Sigmoid colon (tissue), 7 donors: ENCODE measurements around the gene NRDE2. TPM values are rescaled to one million over a fixed set of nuclear protein-coding genes. Genes with fewer than 3 reads are reported as not detected.

ENCODE experiments used
- DNase-seq: peaks from one replicate; pipeline ENCODE4 v3.0.0-alpha.2; 2019
- H3K27ac ChIP-seq, 4 donors: fragments of 200-600 bp; sonication (generic); one replicate each; pipeline ENCODE4 v1.5.1; 2016 to 2019; ENCODE audit warnings: mild to moderate bottlenecking in 1 of 4
- H3K27me3 ChIP-seq, 3 donors: fragments of 200-600 bp; sonication (generic); one replicate each; pipeline ENCODE4 v1.5.1; 2019; ENCODE audit warnings: mild to moderate bottlenecking in 1 of 3
- H3K36me3 ChIP-seq, 4 donors: fragments of 200-600 bp; sonication (generic); one replicate each; pipeline ENCODE4 v1.5.1; 2016 to 2019
- H3K4me1 ChIP-seq, 4 donors: fragments of 200-600 bp; sonication (generic); one replicate each; pipeline ENCODE4 v1.5.1; 2017 to 2019
- H3K4me3 ChIP-seq, 4 donors: fragments of 200-600 bp; sonication (generic); one replicate each; pipeline ENCODE4 v1.5.1; 2017 to 2019; ENCODE audit warnings: mild to moderate bottlenecking in 2 of 4, moderate library complexity in 1 of 4
- H3K9me3 ChIP-seq, 4 donors: fragments of 200-600 bp in 3 of 4; sonication (generic) in 3 of 4; one replicate each; pipeline versions ENCODE4 v1.5.1 to v1.6.1; 2013 to 2019
- EP300 ChIP-seq, 4 donors: sonication (generic); formaldehyde crosslinking; IDR thresholded peaks; one replicate each; pipeline ENCODE4 v1.6.1; 2017; ENCODE audit warnings: antibody characterized with exemption in 4 of 4
- POLR2A ChIP-seq, 2 donors: fragments of 450-650 bp; IDR thresholded peaks; one replicate each; pipeline ENCODE4 v1.6.1; 2016; ENCODE audit warnings: antibody characterized with exemption in 2 of 2, mild to moderate bottlenecking in 2 of 2, moderate library complexity in 2 of 2
- POLR2AphosphoS5 ChIP-seq, 4 donors: sonication (generic); formaldehyde crosslinking; IDR thresholded peaks; one replicate each; pipeline ENCODE4 v1.6.1; 2017; ENCODE audit warnings: antibody characterized with exemption in 4 of 4
- WGBS, 2 donors: extraction: QIAGEN DNeasy Blood & Tissue Kit; methylation state at CpG; one replicate each; pipeline ENCODE4 v1.1.7; 2013; 5-methylcytosine and 5-hydroxymethylcytosine counted together
- intact Hi-C: fragments of 100-400 bp; cut with DNase I; formaldehyde crosslinking; loops from one replicate; pipeline ENCODE4 v1.15.1; 2023
- polyA plus RNA-seq, 3 donors: library from polyadenylated mRNA; stranded (reverse); fragments of 200-250 nt; gene quantifications; one replicate each; pipeline ENCODE4 v1.2.3, GENCODE V29; 2013
- total RNA-seq, 4 donors: library from RNA; depleted of rRNA; stranded (reverse); fragments of >200 nt; gene quantifications; one replicate each; pipeline ENCODE4 v1.1.0, GENCODE V29; 2016
- TF ChIP-seq, protein P1 (sequence below), 4 experiments: fragments of 450-650 bp in 3 of 4; fragments of 200-600 bp in 1 of 4; IDR thresholded peaks; one replicate each; pipeline ENCODE4 v1.5.1; 2016 to 2019; ENCODE audit warnings: antibody characterized with exemption in 4 of 4, mild to moderate bottlenecking in 3 of 4, moderate library complexity in 2 of 4
- donor health status: healthy with polysubstance abuse.
- donor health status: Bipolar disorder and iron deficiency.
- donor health status: healthy.

NRDE2 gene
- total and polyA plus RNA-seq, 7 donors: 4.8 to 25.2 (median 12.5) TPM

DNA sequence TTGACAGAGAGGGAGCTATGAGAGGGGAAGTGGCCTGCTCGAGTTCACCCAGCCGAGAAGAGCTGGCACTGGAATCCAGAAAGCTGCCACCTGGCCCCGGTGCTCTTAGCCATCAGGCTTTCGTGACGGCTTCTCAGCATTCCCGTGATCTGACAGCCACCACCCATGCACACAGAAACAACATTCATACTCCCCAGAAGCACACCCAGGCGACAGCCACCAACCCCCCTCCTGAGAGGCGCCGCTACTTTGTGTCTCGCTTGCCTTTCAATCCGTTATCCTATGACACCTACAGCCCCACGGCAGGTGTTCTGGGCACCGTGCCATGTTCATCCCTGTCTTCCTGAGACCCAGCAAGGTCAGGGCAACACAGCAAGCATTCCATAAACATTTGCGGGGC, 44.0 kb downstream of the NRDE2 start:
- DNase-seq: no peak
- Histone ChIP-seq H3K36me3 (peaks cover 15 to 83% (median 39%) of the 10 kb centered on the region in 4 donors), H3K4me3 (no peak overlapping the region), H3K4me1 (no peaks in the 10 kb centered on the region), H3K27me3 (no peaks in the 10 kb centered on the region), H3K9me3 (no peaks in the 10 kb centered on the region), H3K27ac (no peak overlapping the region)
- WGBS, 2 donors: 83 to 91% methylated on average over 14 of the region's 14 CpGs
- intact Hi-C loops: no loop called here
- TF ChIP-seq POLR2A (IDR thresholded peaks at IDR 0.05): no peak

DNA sequence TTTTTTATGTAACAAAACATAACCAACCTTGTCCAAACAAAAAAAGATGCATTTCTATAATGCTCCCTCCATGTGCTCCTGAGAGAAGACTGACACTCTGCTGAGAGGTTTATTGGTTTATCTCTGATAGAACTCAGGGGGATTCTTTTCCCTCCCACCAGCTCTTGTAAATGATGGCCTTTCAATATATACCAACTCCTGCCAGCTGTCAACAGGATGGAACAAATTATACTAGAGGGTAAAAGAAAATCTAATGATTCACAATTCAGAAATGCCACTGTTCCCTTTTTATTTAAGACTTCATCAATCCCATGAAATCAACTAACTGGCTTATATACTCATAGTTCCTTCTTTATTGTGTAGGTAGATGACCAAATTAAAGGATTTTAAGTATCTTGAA, 50.0 kb downstream of the NRDE2 start:
- Histone ChIP-seq H3K4me3 (no peak overlapping the region), H3K27ac (no peak overlapping the region), H3K4me1 (no peaks in the 10 kb centered on the region), H3K27me3 (no peaks in the 10 kb centered on the region), H3K9me3 (no peaks in the 10 kb centered on the region), H3K36me3 (peaks cover 18 to 84% (median 35%) of the 10 kb centered on the region in 4 donors)
- no peak for TF ChIP-seq EP300 (IDR thresholded peaks at IDR 0.05)
- TF ChIP-seq, protein P1, sequence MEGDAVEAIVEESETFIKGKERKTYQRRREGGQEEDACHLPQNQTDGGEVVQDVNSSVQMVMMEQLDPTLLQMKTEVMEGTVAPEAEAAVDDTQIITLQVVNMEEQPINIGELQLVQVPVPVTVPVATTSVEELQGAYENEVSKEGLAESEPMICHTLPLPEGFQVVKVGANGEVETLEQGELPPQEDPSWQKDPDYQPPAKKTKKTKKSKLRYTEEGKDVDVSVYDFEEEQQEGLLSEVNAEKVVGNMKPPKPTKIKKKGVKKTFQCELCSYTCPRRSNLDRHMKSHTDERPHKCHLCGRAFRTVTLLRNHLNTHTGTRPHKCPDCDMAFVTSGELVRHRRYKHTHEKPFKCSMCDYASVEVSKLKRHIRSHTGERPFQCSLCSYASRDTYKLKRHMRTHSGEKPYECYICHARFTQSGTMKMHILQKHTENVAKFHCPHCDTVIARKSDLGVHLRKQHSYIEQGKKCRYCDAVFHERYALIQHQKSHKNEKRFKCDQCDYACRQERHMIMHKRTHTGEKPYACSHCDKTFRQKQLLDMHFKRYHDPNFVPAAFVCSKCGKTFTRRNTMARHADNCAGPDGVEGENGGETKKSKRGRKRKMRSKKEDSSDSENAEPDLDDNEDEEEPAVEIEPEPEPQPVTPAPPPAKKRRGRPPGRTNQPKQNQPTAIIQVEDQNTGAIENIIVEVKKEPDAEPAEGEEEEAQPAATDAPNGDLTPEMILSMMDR (IDR thresholded peaks at IDR 0.05): no peak
- no peak for TF ChIP-seq POLR2AphosphoS5 (IDR thresholded peaks at IDR 0.05)
- no peak for TF ChIP-seq POLR2A (IDR thresholded peaks at IDR 0.05)
- intact Hi-C loops: no loop called here
- no peak for DNase-seq

DNA sequence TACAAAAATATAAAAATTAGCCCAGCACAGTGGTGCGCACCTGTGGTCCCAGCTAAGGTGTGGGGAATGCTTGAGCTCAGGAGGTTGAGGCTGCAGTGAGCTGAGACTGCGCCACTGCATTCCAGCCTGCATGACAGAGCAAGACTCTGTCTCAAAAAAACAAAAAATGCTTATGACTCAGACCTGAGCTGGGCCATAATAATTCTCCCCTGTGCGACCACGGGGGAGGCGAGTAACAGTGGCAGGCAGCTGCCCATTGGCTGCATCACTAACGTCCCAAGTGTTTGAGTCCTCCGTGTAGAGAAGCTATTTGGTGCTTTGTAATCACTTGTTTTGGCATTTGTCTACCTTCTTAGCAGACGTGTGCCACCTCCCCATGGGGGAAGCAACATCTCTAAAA, 50.5 kb downstream of the NRDE2 start:
- Histone ChIP-seq H3K36me3 (peaks cover 18 to 85% (median 32%) of the 10 kb centered on the region in 4 donors), H3K27ac (no peak overlapping the region)
- whole genome bisulfite sequencing, 2 donors: 92 to 95% methylated on average over 8 of the region's 8 CpGs

DNA sequence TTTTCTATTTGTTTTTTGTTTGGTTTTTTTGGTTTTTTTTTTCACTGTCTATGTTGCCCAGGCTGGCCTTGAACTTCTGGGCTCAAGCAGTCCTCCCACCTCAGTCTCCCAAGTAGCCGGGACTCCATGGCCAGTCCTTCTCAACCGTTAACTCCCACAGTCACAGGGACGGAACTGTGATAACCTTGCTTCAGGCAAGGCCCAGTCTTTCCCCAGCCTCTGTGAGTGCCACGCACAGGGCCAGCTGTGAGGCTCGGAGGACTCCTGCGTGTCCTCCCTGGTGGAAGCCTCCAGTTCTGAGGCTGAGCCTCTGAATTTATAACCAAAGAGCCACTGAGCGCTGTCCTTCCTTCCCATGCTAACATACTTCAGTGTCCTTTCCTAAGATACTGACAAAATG, 51.6 kb downstream of the NRDE2 start:
- Histone ChIP-seq H3K4me1 (no peaks in the 10 kb centered on the region), H3K27ac (no peak overlapping the region), H3K36me3 (peaks cover 18 to 85% (median 26%) of the 10 kb centered on the region in 4 donors), H3K27me3 (no peaks in the 10 kb centered on the region), H3K4me3 (no peak overlapping the region), H3K9me3 (no peaks in the 10 kb centered on the region)
- intact Hi-C loops: no loop called here
- TF ChIP-seq POLR2A (IDR thresholded peaks at IDR 0.05): no peak
- no peak for TF ChIP-seq EP300 (IDR thresholded peaks at IDR 0.05)
- TF ChIP-seq, protein P1 (IDR thresholded peaks at IDR 0.05): no peak
- no peak for TF ChIP-seq POLR2AphosphoS5 (IDR thresholded peaks at IDR 0.05)
- 97% methylated on average over 7 of the region's 7 CpGs for WGBS, 2 donors
- no peak for DNase-seq

More for the DNA sequence above, 50.5 kb downstream of the NRDE2 start:
- Histone ChIP-seq H3K4me3 (no peak overlapping the region), H3K4me1 (no peaks in the 10 kb centered on the region), H3K27me3 (no peaks in the 10 kb centered on the region), H3K9me3 (no peaks in the 10 kb centered on the region)
- intact Hi-C loops: no loop called here
- TF ChIP-seq EP300 (IDR thresholded peaks at IDR 0.05): no peak
- no peak for DNase-seq

DNA sequence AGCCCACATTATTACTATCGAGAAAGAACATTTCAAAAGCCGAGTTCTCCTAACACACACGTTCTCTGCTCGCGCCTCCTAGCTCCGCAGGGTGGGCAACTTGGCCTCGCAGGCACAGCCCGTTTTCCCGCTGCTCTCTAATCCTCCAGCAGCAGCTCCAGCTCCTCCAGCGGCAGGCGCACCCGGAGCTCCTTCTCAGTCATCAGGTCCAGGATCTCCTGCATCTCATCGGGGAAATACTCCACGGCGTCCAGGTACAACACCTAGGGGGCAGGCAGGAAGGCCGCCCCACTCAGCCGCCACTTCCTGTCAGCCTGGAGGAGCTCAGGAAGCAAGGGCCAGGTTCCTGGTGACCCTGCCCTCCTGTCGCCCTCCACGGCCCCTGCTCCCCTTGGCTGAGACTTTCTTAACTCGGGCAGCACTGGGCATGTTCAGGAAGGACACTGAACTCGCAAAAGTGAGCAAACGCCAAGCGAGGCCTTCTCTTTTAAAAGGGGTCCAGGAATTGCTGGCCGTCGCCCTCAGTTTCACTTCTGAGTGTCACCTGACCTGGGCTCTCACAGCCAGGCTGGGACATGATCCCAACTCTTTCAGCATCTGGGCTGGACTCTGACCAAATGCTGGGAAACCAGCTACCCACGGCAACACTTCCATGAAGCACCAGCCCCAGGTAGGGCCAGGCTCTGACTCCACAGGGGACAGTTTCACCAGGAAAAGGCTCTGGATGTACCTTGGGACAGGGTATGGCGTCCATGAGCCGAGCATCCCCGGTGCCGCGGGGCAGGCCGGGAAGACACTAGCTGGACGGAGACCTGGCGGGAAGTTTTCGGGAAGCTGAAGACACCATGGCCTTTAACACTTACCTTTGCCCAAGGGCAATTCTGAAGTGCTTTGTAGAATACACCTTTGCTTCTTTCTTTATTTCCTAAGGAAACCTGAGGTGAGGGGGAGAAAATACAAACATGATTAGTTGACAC, 53.3 kb downstream of the NRDE2 start:
- intact Hi-C loops: no loop called here
- H3K4me3 ChIP-seq: no peak overlapping the region
- no peak overlapping the region for H3K27ac ChIP-seq
- no peak for DNase-seq
- TF ChIP-seq POLR2AphosphoS5 (IDR thresholded peaks at IDR 0.05) (no peak), POLR2A (IDR thresholded peaks at IDR 0.05) (no peak), EP300 (IDR thresholded peaks at IDR 0.05) (no peak)
- TF ChIP-seq, protein P1 (IDR thresholded peaks at IDR 0.05): no peak
- peaks cover 9 to 92% (median 25%) of the 10 kb centered on the region in 4 donors for H3K36me3 ChIP-seq
- H3K27me3 ChIP-seq: no peaks in the 10 kb centered on the region
- 93 to 94% methylated on average over 35 of the region's 35 CpGs for WGBS, 2 donors
- H3K9me3 ChIP-seq: no peaks in the 10 kb centered on the region
- no peaks in the 10 kb centered on the region for H3K4me1 ChIP-seq
